Right renal cortex interstitium (tissue), 3 donors: ENCODE measurements around the gene DPP7. TPM values are rescaled to one million over a fixed set of nuclear protein-coding genes. Genes with fewer than 3 reads are reported as not detected.

Experiments used
- DNase-seq, 3 donors: peaks; one replicate each; pipeline ENCODE4 v3.0.0-alpha.2; 2013; ENCODE audit warnings: low read depth in 3 of 3, low spot score in 2 of 3
- polyA plus RNA-seq, 3 donors: library from polyadenylated mRNA; unstranded; fragments of 120-200 nt; gene quantifications; one replicate each; pipeline ENCODE4 v1.2.1, GENCODE V29; 2013; ENCODE audit not compliant: insufficient read length in 3 of 3

DPP7 gene
- polyA plus RNA-seq, 3 donors: 11.8 to 19.8 (median 11.9) TPM

GRCh38 chr9:137113385-137114159 is 961 bp downstream of the DPP7 start:
- no peak for DNase-seq

- no peak for DNase-seq
Observed at GRCh38 chr9:137112564-137113384, 1.8 kb downstream of the DPP7 start.

GRCh38 chr9:137111788-137112563 is 2.6 kb downstream of the DPP7 start:
- DNase-seq: no peak

GRCh38 chr9:137110911-137111787 is 3.4 kb downstream of the DPP7 start:
- no peak for DNase-seq

- DNase-seq: no peak
Observed at GRCh38 chr9:137110147-137110910, 4.2 kb downstream of the DPP7 start.

- DNase-seq: no peak
Observed at GRCh38 chr9:137109250-137110146, 5.0 kb downstream of the DPP7 start.

GRCh38 chr9:137108608-137109249 is 5.8 kb downstream of the DPP7 start:
- DNase-seq: no peak

- DNase-seq: no peak
Observed at GRCh38 chr9:137107982-137108381, 6.6 kb downstream of the DPP7 start.

- no peak for DNase-seq
Observed at GRCh38 chr9:137107312-137107921, 7.1 kb downstream of the DPP7 start.

- no peak for DNase-seq
Observed at GRCh38 chr9:137106662-137107250, 7.8 kb downstream of the DPP7 start.

GRCh38 chr9:137105814-137106661 is 8.5 kb downstream of the DPP7 start:
- DNase-seq: no peak

- no peak for DNase-seq
Observed at GRCh38 chr9:137103206-137103999, 11.1 kb downstream of the DPP7 start.

- no peak for DNase-seq
Observed at GRCh38 chr9:137099231-137099630, 15.3 kb downstream of the DPP7 start.

- DNase-seq: no peak
Observed at GRCh38 chr9:137097761-137098462, 16.6 kb downstream of the DPP7 start.
